ENCODE results near the gene BCS1L. TPM values are rescaled to one million over a fixed set of nuclear protein-coding genes. Genes with fewer than 3 reads are reported as not detected.

The BCS1L gene
- total RNA-seq, 1 experiment from 2014 or later, result 39.1 TPM

GRCh38 chr2:218621007-218621406 lies 38.5 kb upstream of the BCS1L start:
- no peak overlapping the region for H2BK20ac ChIP-seq (ENCODE audit: low read depth, low read length, poor library complexity, severe bottlenecking)
- no peak overlapping the region for H2AK5ac ChIP-seq (ENCODE audit: insufficient read length, low read length)
- H3K18ac ChIP-seq (ENCODE audit: insufficient read length, low read depth, low read length), result no peak overlapping the region
- no peak overlapping the region for H3K27ac ChIP-seq (ENCODE audit: insufficient read length, low read depth, low read length)
- no peak overlapping the region for H3K9ac ChIP-seq (ENCODE audit: extremely low read depth, insufficient read length, low read length)
- no peak overlapping the region for H2BK15ac ChIP-seq (ENCODE audit: low read depth, low read length)
- no peak overlapping the region for H4K5ac ChIP-seq (ENCODE audit: insufficient read length, low read depth, low read length)
- no peaks in the 10 kb centered on the region for H3K4me1 ChIP-seq (ENCODE audit: insufficient read depth, low read length)
- no peaks in the 10 kb centered on the region; the same call in 1 of the 2 replicates for H3K27me3 Mint-ChIP-seq (ENCODE audit: low read depth)
- no peaks in the 10 kb centered on the region for H4K20me1 ChIP-seq (ENCODE audit: control insufficient read depth, insufficient read depth, insufficient read length)
- H3K79me2 ChIP-seq (ENCODE audit: insufficient read depth, low read length), result no peaks in the 10 kb centered on the region
- no peaks in the 10 kb centered on the region for H3K4me1 Mint-ChIP-seq
- no peak for DNase-seq
- no peak overlapping the region for H3K27ac Mint-ChIP-seq
- H3K4me2 ChIP-seq (ENCODE audit: insufficient read depth, insufficient read length, low read length), result no peak overlapping the region
- no peak overlapping the region for H2AFZ ChIP-seq (ENCODE audit: low read length)
- no peak overlapping the region for H3K14ac ChIP-seq (ENCODE audit: insufficient read depth, low read length)
- H3K36me3 Mint-ChIP-seq (ENCODE audit: insufficient read depth in 1 of 3, low read depth in 3 of 3), result no peaks in the 10 kb centered on the region
- H3K56ac ChIP-seq (ENCODE audit: insufficient read length, low read depth, low read length), result no peak overlapping the region
- H3K4me3 Mint-ChIP-seq, result no peak overlapping the region
- H3T11ph ChIP-seq (ENCODE audit: low read length), result no peak overlapping the region
- TF ChIP-seq CTCF (conservative IDR thresholded peaks at IDR 0.05), result no peak
- no peak overlapping the region for H2BK5ac ChIP-seq (ENCODE audit: insufficient read length, low read length)
- no CpG with 5 or more reads among the region's 7 CpGs for WGBS (ENCODE audit: extremely low coverage, insufficient read length, low lambda C conversion rate)
- no peaks in the 10 kb centered on the region for H3K23me2 ChIP-seq (ENCODE audit: insufficient read length, low read depth, low read length, poor library complexity, severe bottlenecking)
- no peaks in the 10 kb centered on the region for H3K9me3 Mint-ChIP-seq
- H4K8ac ChIP-seq (replicated peaks; ENCODE audit: insufficient read length, low read depth, low read length), result no peak overlapping the region
- no peak overlapping the region for H3K4ac ChIP-seq (ENCODE audit: low read depth, low read length)
- H2BK12ac ChIP-seq (ENCODE audit: insufficient read length, low read depth, low read length), result no peak overlapping the region
- H3K79me1 ChIP-seq (ENCODE audit: insufficient read depth, low read depth, low read length, poor library complexity, severe bottlenecking), result no peaks in the 10 kb centered on the region
- H2BK120ac ChIP-seq (ENCODE audit: low read depth, low read length, poor library complexity, severe bottlenecking), result no peak overlapping the region
- H3K27me3 ChIP-seq (ENCODE audit: insufficient read depth, low read length), result no peaks in the 10 kb centered on the region
- no peaks in the 10 kb centered on the region for H3K9me3 ChIP-seq (ENCODE audit: control insufficient read depth, low read depth, low read length)
- H3K23ac ChIP-seq (ENCODE audit: insufficient read length, low read depth, low read length), result no peak overlapping the region
- H4K91ac ChIP-seq (ENCODE audit: insufficient read length, low read depth, low read length), result no peak overlapping the region
